HCT116 (cell line): ENCODE data around the gene FAM131C. TPM values are rescaled to one million over a fixed set of nuclear protein-coding genes. Genes with fewer than 3 reads are reported as not detected.

Experiments used
- ATAC-seq: fragments of 200-7000 bp; cut with Tn5 transposase; 2 replicates; pipeline ENCODE4 v1.9.1; 2020; ENCODE audit warnings: mild to moderate bottlenecking, moderate library complexity
- BruUV-seq: library from RNA; stranded (reverse); fragments of 400-500 nt; replicated peaks from 2 replicates; lab custom pipeline; 2021; lab: Mats Ljungman, UMichigan
- CTCF ChIA-PET: fragments of 300-600 bp; sonication (Branson Sonifier 250); formaldehyde crosslinking; loops from one replicate; lab custom pipeline; 2021; ENCODE audit warnings: antibody characterized with exemption; lab: Charles Lee
- POLR2A ChIA-PET: fragments of 300-600, 350-600 bp; sonication (Branson Sonifier 250); formaldehyde crosslinking; loops from one replicate; lab custom pipeline; 2021; ENCODE audit warnings: antibody characterized with exemption; lab: Charles Lee
- RAD21 ChIA-PET, 2 experiments: fragments of 300-600 bp; sonication (Branson Sonifier 250); formaldehyde crosslinking; loops; one replicate each; lab custom pipeline; 2023; ENCODE audit warnings: low total read pairs in 2 of 2; ENCODE audit not compliant: uncharacterized antibody in 2 of 2, unreplicated experiment in 2 of 2, low non-redundant PET in 1 of 2; lab: Charles Lee
- DNase-seq: peaks from one replicate; pipeline ENCODE4 v3.0.0-alpha.2; 2010; ENCODE audit warnings: low read depth, low spot score
- H2AFZ ChIP-seq: fragments of 200-600 bp; shearing (Covaris generic), sonication (generic); 2 replicates; pipeline ENCODE4 v1.6.1; 2017; ENCODE audit warnings: low read depth, mixed run types, mixed read lengths, antibody characterized with exemption, low read length; ENCODE audit not compliant: poor library complexity, severe bottlenecking
- H3K27ac ChIP-seq: 2 replicates; pipeline ENCODE4 v1.5.1; 2012; ENCODE audit warnings: low read depth, low read length
- H3K27me3 ChIP-seq: fragments of 200-600 bp; sonication (generic); 2 replicates; pipeline ENCODE4 v1.6.1; 2016; ENCODE audit warnings: mixed run types, low read length, mixed read lengths; ENCODE audit not compliant: insufficient read depth
- H3K36me3 ChIP-seq, 2 experiments: fragments of 200-500 bp in 1 of 2; fragments of 200-600 bp in 1 of 2; sonication (Bioruptor generic) in 1 of 2; sonication (generic) in 1 of 2; 2 replicates each; pipeline versions ENCODE4 v1.5.1 to v1.6.1; 2014 to 2016; ENCODE audit warnings: low read length in 2 of 2, inconsistent platforms in 1 of 2, mixed read lengths in 1 of 2, mixed run types in 1 of 2; ENCODE audit not compliant: insufficient read depth in 2 of 2, control insufficient read depth in 1 of 2
- H3K4me1 ChIP-seq, 2 experiments: fragments of 200-600 bp in 1 of 2; sonication (generic) in 1 of 2; 2 replicates each; pipeline versions ENCODE4 v1.5.1 to v1.6.1; 2012 to 2017; ENCODE audit warnings: low read length in 2 of 2, inconsistent platforms in 1 of 2, mild to moderate bottlenecking in 1 of 2, mixed read lengths in 1 of 2, mixed run types in 1 of 2, moderate library complexity in 1 of 2; ENCODE audit not compliant: insufficient read depth in 2 of 2, control insufficient read depth in 1 of 2
- H3K4me2 ChIP-seq: fragments of 200-600 bp; sonication (generic); 2 replicates; pipeline ENCODE4 v1.6.1; 2017; ENCODE audit warnings: mixed run types, low read length, mixed read lengths
- H3K4me3 ChIP-seq, 2 experiments: fragments of 200-600 bp in 1 of 2; sonication (generic) in 1 of 2; replicated peaks in 1 of 2; 2 replicates each; pipeline ENCODE4 v1.5.1; 2011 to 2016; ENCODE audit warnings: low read length in 2 of 2, control low read depth in 1 of 2, low read depth in 1 of 2, mild to moderate bottlenecking in 1 of 2, mixed read lengths in 1 of 2, mixed run types in 1 of 2
- H3K79me2 ChIP-seq: fragments of 200-600 bp; sonication (generic); 2 replicates; pipeline ENCODE4 v1.6.1; 2017; ENCODE audit warnings: mild to moderate bottlenecking, mixed run types, low read length, moderate library complexity, mixed read lengths; ENCODE audit not compliant: insufficient read depth
- H3K9ac ChIP-seq: fragments of 200-600 bp; sonication (generic); 2 replicates; pipeline ENCODE4 v1.6.1; 2016; ENCODE audit warnings: low read length, mixed read lengths
- H3K9me2 ChIP-seq: fragments of 200-600 bp; sonication (generic), shearing (Covaris generic); 2 replicates; pipeline ENCODE4 v1.6.1; 2017; ENCODE audit warnings: mixed run types, mild to moderate bottlenecking, moderate library complexity; ENCODE audit not compliant: insufficient read depth
- H3K9me3 ChIP-seq, 2 experiments: fragments of 200-500 bp in 1 of 2; fragments of 200-600 bp in 1 of 2; sonication (Bioruptor generic) in 1 of 2; sonication (generic) in 1 of 2; 2 replicates each; pipeline ENCODE4 v1.6.1; 2014 to 2017; ENCODE audit warnings: low read length in 2 of 2, mixed read lengths in 2 of 2, inconsistent platforms in 1 of 2, low read depth in 1 of 2, mild to moderate bottlenecking in 1 of 2, mixed run types in 1 of 2, moderate library complexity in 1 of 2; ENCODE audit not compliant: control insufficient read depth in 1 of 2, insufficient read depth in 1 of 2
- H4K20me1 ChIP-seq: fragments of 200-600 bp; sonication (generic), shearing (Covaris generic); 2 replicates; pipeline ENCODE4 v1.6.1; 2017; ENCODE audit warnings: mixed run types, mild to moderate bottlenecking, moderate library complexity; ENCODE audit not compliant: insufficient read depth
- CBX3 ChIP-seq: IDR thresholded peaks from 2 replicates; pipeline ENCODE4 v1.6.1; 2012; ENCODE audit warnings: low read depth
- CEBPB ChIP-seq: IDR thresholded peaks from 2 replicates; pipeline ENCODE4 v1.6.1; 2012; ENCODE audit warnings: low read depth
- CTCF ChIP-seq, 3 experiments: fragments of 200-600 bp in 1 of 3; sonication (generic) in 1 of 3; IDR thresholded peaks in 2 of 3; conservative IDR thresholded peaks in 1 of 3; 2 replicates each; pipeline ENCODE4 v1.5.1; 2012 to 2017; ENCODE audit warnings: low read depth in 2 of 3, low read length in 2 of 3, antibody characterized with exemption in 1 of 3, borderline replicate concordance in 1 of 3, control low read depth in 1 of 3, mild to moderate bottlenecking in 1 of 3, mixed read lengths in 1 of 3, mixed run types in 1 of 3, moderate library complexity in 1 of 3; ENCODE audit not compliant: insufficient read depth in 1 of 3
- EGR1 ChIP-seq: IDR thresholded peaks from 2 replicates; pipeline ENCODE4 v1.6.1; 2012; ENCODE audit warnings: low read depth
- ELF1 ChIP-seq: IDR thresholded peaks from 2 replicates; pipeline ENCODE4 v1.6.1; 2012; ENCODE audit warnings: low read depth, borderline replicate concordance
- EZH2 ChIP-seq: fragments of 200-600 bp; sonication (generic); IDR thresholded peaks from 2 replicates; pipeline ENCODE4 v1.6.1; 2017; ENCODE audit warnings: antibody characterized with exemption, mixed run types
- POLR2A ChIP-seq: IDR thresholded peaks from 2 replicates; pipeline ENCODE4 v1.7.0; 2011; ENCODE audit warnings: borderline replicate concordance; ENCODE audit not compliant: insufficient read depth, insufficient read length; ENCODE audit errors: extremely low read depth
- POLR2AphosphoS5 ChIP-seq: IDR thresholded peaks from 2 replicates; pipeline ENCODE4 v1.6.1; 2011; ENCODE audit warnings: mild to moderate bottlenecking, low read depth, low read length, moderate library complexity
- TCF7L2 ChIP-seq: IDR thresholded peaks from 2 replicates; pipeline ENCODE4 v1.7.0; 2011; ENCODE audit warnings: borderline replicate concordance, inconsistent platforms; ENCODE audit not compliant: insufficient read depth, insufficient read length; ENCODE audit errors: extremely low read depth
- ZFX ChIP-seq: fragments of 450-650 bp; IDR thresholded peaks from 2 replicates; pipeline ENCODE4 v1.6.1; 2017
- intact Hi-C: fragments of 100-400 bp; cut with micrococcal nuclease; formaldehyde crosslinking; loops from 2 replicates; pipeline ENCODE4 v1.10.0; 2022
- total RNA-seq: library from RNA; stranded (reverse); gene quantifications from one replicate; pipeline ENCODE4 v1.2.1, GENCODE V29; 2021; ENCODE audit not compliant: unreplicated experiment
- TF ChIP-seq, protein P1 (sequence below): IDR thresholded peaks from 2 replicates; pipeline ENCODE4 v1.6.1; 2012
- TF ChIP-seq, protein P2 (sequence below): IDR thresholded peaks from 2 replicates; pipeline ENCODE4 v1.6.1; 2012
- TF ChIP-seq, protein P3 (sequence below): IDR thresholded peaks from 2 replicates; pipeline ENCODE4 v1.6.1; 2012; ENCODE audit warnings: low read depth

The FAM131C gene
- total RNA-seq, 1 experiment from 2014 or later, result 11.6 TPM

- no peak overlapping the region for H3K4me3 ChIP-seq
- CTCF ChIA-PET, result interaction anchor here (1.0 to 7.9 kb wide), 3 partner anchors 12 to 282 kb away, joined by 4 to 222 read pairs (median 24); no protein-coding TSS in a partner anchor
- no peaks in the 10 kb centered on the region for H4K20me1 ChIP-seq
- DNase-seq (no peak), ATAC-seq (no peak)
- H3K9me2 ChIP-seq, result no peaks in the 10 kb centered on the region
- no peak overlapping the region for H2AFZ ChIP-seq
- intact Hi-C loops, result no loop called here
- no peaks in the 10 kb centered on the region for H3K27me3 ChIP-seq
- peaks cover 24 to 52% of the 10 kb centered on the region in 2 experiments for H3K4me1 ChIP-seq
- POLR2A ChIA-PET, result interaction anchor here (2.5 kb wide), 1 partner anchor 105 kb away, joined by 11 read pairs; no protein-coding TSS in a partner anchor
- H3K4me2 ChIP-seq, result no peak overlapping the region
- H3K36me3 ChIP-seq, result no peaks in the 10 kb centered on the region
- H3K79me2 ChIP-seq, result no peaks in the 10 kb centered on the region
- no TSS peak for BruUV-seq
- H3K27ac ChIP-seq, result no peak overlapping the region
- TF ChIP-seq TCF7L2 (no peak), POLR2A (no peak), ZFX (no peak), ELF1 (no peak), EGR1 (no peak), CTCF (IDR thresholded peaks at IDR 0.05 in 2 of 3, conservative IDR thresholded peaks at IDR 0.05 in 1 of 3; ENCODE audit: borderline replicate concordance in 1 of 3, insufficient read depth in 1 of 3, low read depth in 2 of 3, low read length in 2 of 3) (no peak), CBX3 (no peak), CEBPB (no peak), EZH2 (no peak), POLR2AphosphoS5 (no peak)
- TF ChIP-seq, protein P1, sequence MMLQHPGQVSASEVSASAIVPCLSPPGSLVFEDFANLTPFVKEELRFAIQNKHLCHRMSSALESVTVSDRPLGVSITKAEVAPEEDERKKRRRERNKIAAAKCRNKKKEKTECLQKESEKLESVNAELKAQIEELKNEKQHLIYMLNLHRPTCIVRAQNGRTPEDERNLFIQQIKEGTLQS, result no peak
- TF ChIP-seq, protein P2, sequence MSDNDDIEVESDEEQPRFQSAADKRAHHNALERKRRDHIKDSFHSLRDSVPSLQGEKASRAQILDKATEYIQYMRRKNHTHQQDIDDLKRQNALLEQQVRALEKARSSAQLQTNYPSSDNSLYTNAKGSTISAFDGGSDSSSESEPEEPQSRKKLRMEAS, result no peak
- TF ChIP-seq, protein P3, sequence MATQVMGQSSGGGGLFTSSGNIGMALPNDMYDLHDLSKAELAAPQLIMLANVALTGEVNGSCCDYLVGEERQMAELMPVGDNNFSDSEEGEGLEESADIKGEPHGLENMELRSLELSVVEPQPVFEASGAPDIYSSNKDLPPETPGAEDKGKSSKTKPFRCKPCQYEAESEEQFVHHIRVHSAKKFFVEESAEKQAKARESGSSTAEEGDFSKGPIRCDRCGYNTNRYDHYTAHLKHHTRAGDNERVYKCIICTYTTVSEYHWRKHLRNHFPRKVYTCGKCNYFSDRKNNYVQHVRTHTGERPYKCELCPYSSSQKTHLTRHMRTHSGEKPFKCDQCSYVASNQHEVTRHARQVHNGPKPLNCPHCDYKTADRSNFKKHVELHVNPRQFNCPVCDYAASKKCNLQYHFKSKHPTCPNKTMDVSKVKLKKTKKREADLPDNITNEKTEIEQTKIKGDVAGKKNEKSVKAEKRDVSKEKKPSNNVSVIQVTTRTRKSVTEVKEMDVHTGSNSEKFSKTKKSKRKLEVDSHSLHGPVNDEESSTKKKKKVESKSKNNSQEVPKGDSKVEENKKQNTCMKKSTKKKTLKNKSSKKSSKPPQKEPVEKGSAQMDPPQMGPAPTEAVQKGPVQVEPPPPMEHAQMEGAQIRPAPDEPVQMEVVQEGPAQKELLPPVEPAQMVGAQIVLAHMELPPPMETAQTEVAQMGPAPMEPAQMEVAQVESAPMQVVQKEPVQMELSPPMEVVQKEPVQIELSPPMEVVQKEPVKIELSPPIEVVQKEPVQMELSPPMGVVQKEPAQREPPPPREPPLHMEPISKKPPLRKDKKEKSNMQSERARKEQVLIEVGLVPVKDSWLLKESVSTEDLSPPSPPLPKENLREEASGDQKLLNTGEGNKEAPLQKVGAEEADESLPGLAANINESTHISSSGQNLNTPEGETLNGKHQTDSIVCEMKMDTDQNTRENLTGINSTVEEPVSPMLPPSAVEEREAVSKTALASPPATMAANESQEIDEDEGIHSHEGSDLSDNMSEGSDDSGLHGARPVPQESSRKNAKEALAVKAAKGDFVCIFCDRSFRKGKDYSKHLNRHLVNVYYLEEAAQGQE, result no peak
- TF ChIP-seq, all 23 proteins: peak for 0
- Histone ChIP-seq H3K9me3 (no peaks in the 10 kb centered on the region), H3K9ac (no peak overlapping the region)
- RAD21 ChIA-PET, result interaction anchor here (1.2 to 2.5 kb wide), 3 partner anchors 106 to 164 kb away, joined by 4 to 26 read pairs (median 4); no protein-coding TSS in a partner anchor
Measured at GRCh38 chr1:16080422-16081150, 7.1 kb upstream of the FAM131C start.
